Measurements from ENCODE around the gene CFHR1.

CFHR1 gene

GRCh38 chr1:196856053-196856452 lies 36.5 kb downstream of the CFHR1 start:
- no peaks in the 10 kb centered on the region for H3K27me3 Mint-ChIP-seq (ENCODE audit: low read depth)
- H3K4me1 Mint-ChIP-seq (ENCODE audit: low read depth) = no peaks in the 10 kb centered on the region
- no peak overlapping the region for H3K27ac Mint-ChIP-seq
- no peaks in the 10 kb centered on the region for H3K36me3 Mint-ChIP-seq (ENCODE audit: low read depth)
- H3K9me3 Mint-ChIP-seq = no peaks in the 10 kb centered on the region
- H3K4me3 Mint-ChIP-seq = no peak overlapping the region

- no peaks in the 10 kb centered on the region for H3K9me3 Mint-ChIP-seq
- no peaks in the 10 kb centered on the region for H3K27me3 Mint-ChIP-seq (ENCODE audit: low read depth)
- H3K4me1 Mint-ChIP-seq (ENCODE audit: low read depth) = no peaks in the 10 kb centered on the region
- no peak overlapping the region for H3K27ac Mint-ChIP-seq
- no peak overlapping the region for H3K4me3 Mint-ChIP-seq
- H3K36me3 Mint-ChIP-seq (ENCODE audit: low read depth) = no peaks in the 10 kb centered on the region
These were observed 37.7 kb downstream of the CFHR1 start for GRCh38 chr1:196857188-196857587.

GRCh38 chr1:196858811-196859210 lies 39.3 kb downstream of the CFHR1 start:
- H3K4me1 Mint-ChIP-seq (ENCODE audit: low read depth) = no peaks in the 10 kb centered on the region
- H3K27ac Mint-ChIP-seq = no peak overlapping the region
- no peaks in the 10 kb centered on the region for H3K9me3 Mint-ChIP-seq
- H3K4me3 Mint-ChIP-seq = no peak overlapping the region
- no peaks in the 10 kb centered on the region for H3K36me3 Mint-ChIP-seq (ENCODE audit: low read depth)
- no peaks in the 10 kb centered on the region for H3K27me3 Mint-ChIP-seq (ENCODE audit: low read depth)

GRCh38 chr1:196860323-196860884 lies 40.9 kb downstream of the CFHR1 start:
- no peaks in the 10 kb centered on the region for H3K36me3 Mint-ChIP-seq (ENCODE audit: low read depth)
- no peaks in the 10 kb centered on the region for H3K27me3 Mint-ChIP-seq (ENCODE audit: low read depth)
- H3K9me3 Mint-ChIP-seq = no peaks in the 10 kb centered on the region
- H3K27ac Mint-ChIP-seq = no peak overlapping the region
- H3K4me1 Mint-ChIP-seq (ENCODE audit: low read depth) = no peaks in the 10 kb centered on the region
- no peak overlapping the region for H3K4me3 Mint-ChIP-seq

- Mint-ChIP-seq H3K27me3 (ENCODE audit: low read depth) (no peaks in the 10 kb centered on the region), H3K4me1 (ENCODE audit: low read depth) (no peaks in the 10 kb centered on the region), H3K36me3 (ENCODE audit: low read depth) (no peaks in the 10 kb centered on the region), H3K27ac (no peak overlapping the region), H3K4me3 (no peak overlapping the region), H3K9me3 (no peaks in the 10 kb centered on the region)
These were observed 41.9 kb downstream of the CFHR1 start for GRCh38 chr1:196861429-196861828.

- Mint-ChIP-seq H3K4me1 (ENCODE audit: low read depth) (no peaks in the 10 kb centered on the region), H3K9me3 (no peaks in the 10 kb centered on the region), H3K27me3 (ENCODE audit: low read depth) (no peaks in the 10 kb centered on the region), H3K27ac (no peak overlapping the region), H3K36me3 (ENCODE audit: low read depth) (no peaks in the 10 kb centered on the region), H3K4me3 (no peak overlapping the region)
These were observed 47.4 kb downstream of the CFHR1 start for GRCh38 chr1:196866974-196867373.

- Mint-ChIP-seq H3K4me1 (ENCODE audit: low read depth) (no peaks in the 10 kb centered on the region), H3K36me3 (ENCODE audit: low read depth) (no peaks in the 10 kb centered on the region), H3K27ac (no peak overlapping the region), H3K27me3 (ENCODE audit: low read depth) (peaks cover 4% of the 10 kb centered on the region), H3K4me3 (no peak overlapping the region), H3K9me3 (no peaks in the 10 kb centered on the region)
These were observed 53.9 kb downstream of the CFHR1 start for GRCh38 chr1:196873385-196873784.

- Mint-ChIP-seq H3K36me3 (ENCODE audit: low read depth) (no peaks in the 10 kb centered on the region), H3K27ac (no peak overlapping the region), H3K4me1 (ENCODE audit: low read depth) (no peaks in the 10 kb centered on the region), H3K9me3 (no peaks in the 10 kb centered on the region), H3K4me3 (no peak overlapping the region), H3K27me3 (ENCODE audit: low read depth) (peaks cover 4% of the 10 kb centered on the region)
These were observed 56.4 kb downstream of the CFHR1 start for GRCh38 chr1:196875935-196876334.

- Mint-ChIP-seq H3K27ac (no peak overlapping the region), H3K9me3 (no peaks in the 10 kb centered on the region), H3K4me3 (no peak overlapping the region), H3K36me3 (ENCODE audit: low read depth) (no peaks in the 10 kb centered on the region), H3K27me3 (ENCODE audit: low read depth) (peaks cover 4% of the 10 kb centered on the region), H3K4me1 (ENCODE audit: low read depth) (no peaks in the 10 kb centered on the region)
These were observed 58.4 kb downstream of the CFHR1 start for GRCh38 chr1:196877964-196878363.

Measured in T-helper 1 cell treated with Interleukin-12 subunit alpha and Interleukin-12 subunit beta and Interleukin-4 antibody, amounts not matched to agents 30 μg/mL and 1 μg/mL, for 36 hours (primary cell).